K562 (cell line): ENCODE measurements around the gene CLIP1.

Experiments
- CHD1 ChIP-seq: fragments of 200-600 bp; sonication (generic); IDR thresholded peaks from one replicate; pipeline ENCODE4 v1.6.1; 2012; ENCODE audit warnings: mild to moderate bottlenecking, moderate library complexity, low read length, inconsistent platforms
- CTCF ChIP-seq, 3 experiments: IDR thresholded peaks in 2 of 3; conservative IDR thresholded peaks in 1 of 3; 2 replicates each; pipeline ENCODE4 v1.5.1; 2011 to 2012; ENCODE audit warnings: low read length in 3 of 3, mild to moderate bottlenecking in 3 of 3, control low read depth in 2 of 3, improper control_type of control experiment in 1 of 3, inconsistent platforms in 1 of 3, low read depth in 1 of 3, mixed read lengths in 1 of 3, moderate library complexity in 1 of 3; ENCODE audit not compliant: insufficient read depth in 2 of 3
- DNMT1 ChIP-seq: fragments of 450-650 bp; IDR thresholded peaks from 2 replicates; pipeline ENCODE4 v1.6.1; 2016; ENCODE audit warnings: antibody characterized with exemption, mild to moderate bottlenecking
- EP300 ChIP-seq: IDR thresholded peaks from 2 replicates; pipeline ENCODE4 v1.6.1; 2012; ENCODE audit warnings: low read length, improper control_type of control experiment
- FOXA1 ChIP-seq: fragments of 450-650 bp; IDR thresholded peaks from 2 replicates; pipeline ENCODE4 v1.6.1; 2016; ENCODE audit warnings: mild to moderate bottlenecking, borderline replicate concordance
- MXI1 ChIP-seq: IDR thresholded peaks from 2 replicates; pipeline ENCODE4 v1.6.1; 2011; ENCODE audit warnings: low read depth, mild to moderate bottlenecking, improper control_type of control experiment, low read length
- POLR2A ChIP-seq: fragments of 450-650 bp; conservative IDR thresholded peaks from 2 replicates; pipeline ENCODE4 v1.6.1; 2016
- POLR2AphosphoS5 ChIP-seq: IDR thresholded peaks from 2 replicates; pipeline ENCODE4 v1.6.1; 2011; ENCODE audit warnings: mild to moderate bottlenecking, low read depth, low read length, moderate library complexity; ENCODE audit not compliant: control insufficient read depth, insufficient read depth
- RERE ChIP-seq: sonication (generic); formaldehyde crosslinking; IDR thresholded peaks from 2 replicates; pipeline ENCODE4 v1.8.0; 2023; ENCODE audit warnings: missing genetic modification reagents, mild to moderate bottlenecking, borderline replicate concordance
- RNF2 ChIP-seq: sonication (generic); IDR thresholded peaks from 2 replicates; pipeline ENCODE4 v1.6.1; 2016
- YY1 ChIP-seq, 3 experiments: IDR thresholded peaks; 2 replicates each; pipeline ENCODE4 v1.6.1; 2011; ENCODE audit warnings: low read length in 2 of 3, mild to moderate bottlenecking in 2 of 3, moderate library complexity in 2 of 3, borderline replicate concordance in 1 of 3, control low read depth in 1 of 3, low read depth in 1 of 3; ENCODE audit not compliant: insufficient read depth in 3 of 3, insufficient replicate concordance in 2 of 3, control insufficient read depth in 1 of 3, insufficient read length in 1 of 3; ENCODE audit errors: extremely low read depth in 1 of 3
- ZBTB33 ChIP-seq: sonication (generic); formaldehyde crosslinking; IDR thresholded peaks from 2 replicates; pipeline ENCODE4 v1.8.1; 2023; ENCODE audit warnings: mild to moderate bottlenecking, missing genetic modification reagents
- ZBTB49 ChIP-seq: sonication (generic); formaldehyde crosslinking; IDR thresholded peaks from 2 replicates; pipeline ENCODE4 v1.8.0; 2022; ENCODE audit warnings: missing genetic modification reagents, mild to moderate bottlenecking, borderline replicate concordance
- ZNF717 ChIP-seq: fragments of 250-450 bp; sonication (Bioruptor Pico); IDR thresholded peaks from 2 replicates; pipeline ENCODE4 v1.5.0; 2021

- TF ChIP-seq CTCF (IDR thresholded peaks at IDR 0.05 in 2 of 3, conservative IDR thresholded peaks at IDR 0.05 in 1 of 3; ENCODE audit: insufficient read depth in 2 of 3, low read depth in 1 of 3, low read length in 3 of 3), result no peak
- TF ChIP-seq ZNF717 (CRISPR knock-in tag), result no peak
- TF ChIP-seq MXI1, result no peak
- no peak for TF ChIP-seq POLR2A
- TF ChIP-seq POLR2AphosphoS5, result no peak
- no peak for TF ChIP-seq ZBTB49
- no peak for TF ChIP-seq RERE (CRISPR knock-in tag)
- TF ChIP-seq CHD1, result no peak
- TF ChIP-seq YY1 (IDR thresholded peaks at IDR 0.05; ENCODE audit: borderline replicate concordance in 1 of 3, control insufficient read depth in 1 of 3, extremely low read depth in 1 of 3, insufficient read depth in 3 of 3, insufficient read length in 1 of 3, insufficient replicate concordance in 2 of 3, low read depth in 1 of 3, low read length in 2 of 3), result no peak
- no peak for TF ChIP-seq FOXA1
- no peak for TF ChIP-seq RNF2
- TF ChIP-seq EP300, result no peak
- no peak for TF ChIP-seq ZBTB33 (CRISPR knock-in tag)
- no peak for TF ChIP-seq DNMT1
Observed at GRCh38 chr12:122420471-122421162, 1.9 kb downstream of the CLIP1 start.
